SK-N-SH treated with all-trans-retinoic acid at 6 μM for 48 hours (cell line): ENCODE measurements around the gene CHCHD6.

ENCODE experiments used
- ATAC-seq: fragments of 200-7000 bp; cut with Tn5 transposase; 3 replicates; pipeline ENCODE4 v1.9.1; 2020; ENCODE audit warnings: mild to moderate bottlenecking, moderate library complexity
- ARNTL ChIP-seq: fragments of 450-650 bp; formaldehyde crosslinking; IDR thresholded peaks from 2 replicates; pipeline ENCODE4 v1.5.0; 2020; ENCODE audit warnings: low read depth, mild to moderate bottlenecking, moderate library complexity, borderline replicate concordance
- BACH2 ChIP-seq: fragments of 250-450 bp; sonication (Bioruptor Pico); IDR thresholded peaks from 2 replicates; pipeline ENCODE4 v1.9.0; 2021; ENCODE audit warnings: mild to moderate bottlenecking, borderline replicate concordance
- CSDC2 ChIP-seq: fragments of 250-450 bp; sonication (Bioruptor Pico); IDR thresholded peaks from 2 replicates; pipeline ENCODE4 v1.5.0; 2020; ENCODE audit warnings: mild to moderate bottlenecking, moderate library complexity
- ESRRG ChIP-seq: fragments of 250-450 bp; sonication (Bioruptor Pico); IDR thresholded peaks from 2 replicates; pipeline ENCODE4 v1.6.1; 2021; ENCODE audit warnings: mild to moderate bottlenecking
- GLIS3 ChIP-seq: fragments of 250-450 bp; sonication (Bioruptor Pico); IDR thresholded peaks from 2 replicates; pipeline ENCODE4 v1.5.0; 2020; ENCODE audit warnings: mild to moderate bottlenecking, moderate library complexity
- ISL1 ChIP-seq: fragments of 250-450 bp; sonication (Bioruptor Pico); IDR thresholded peaks from 2 replicates; pipeline ENCODE4 v2.1.2; 2022; ENCODE audit warnings: mild to moderate bottlenecking, moderate library complexity
- OSR1 ChIP-seq: fragments of 250-450 bp; sonication (Bioruptor Pico); IDR thresholded peaks from 2 replicates; pipeline ENCODE4 v1.8.0; 2022; ENCODE audit warnings: moderate library complexity, mild to moderate bottlenecking, inconsistent platforms
- PPARA ChIP-seq: fragments of 250-450 bp; sonication (Bioruptor Pico); IDR thresholded peaks from 2 replicates; pipeline ENCODE4 v1.5.0; 2020; ENCODE audit warnings: mild to moderate bottlenecking, borderline replicate concordance
- RARB ChIP-seq: fragments of 250-450 bp; sonication (Bioruptor Pico); IDR thresholded peaks from 2 replicates; pipeline ENCODE4 v1.8.0; 2021; ENCODE audit warnings: mild to moderate bottlenecking, moderate library complexity
- SNAI2 ChIP-seq: fragments of 250-450 bp; sonication (Bioruptor Pico); IDR thresholded peaks from 2 replicates; pipeline ENCODE4 v1.5.0; 2020; ENCODE audit warnings: mild to moderate bottlenecking, moderate library complexity
- TCF4 ChIP-seq: fragments of 250-450 bp; sonication (Bioruptor Pico); IDR thresholded peaks from 2 replicates; pipeline ENCODE4 v1.8.0; 2021; ENCODE audit warnings: mild to moderate bottlenecking, moderate library complexity, borderline replicate concordance
- TOX ChIP-seq: fragments of 250-450 bp; sonication (Bioruptor Pico); IDR thresholded peaks from 2 replicates; pipeline ENCODE4 v1.8.0; 2021; ENCODE audit warnings: mild to moderate bottlenecking, moderate library complexity, borderline replicate concordance
- ZC3H10 ChIP-seq: fragments of 250-450 bp; sonication (Bioruptor Pico); IDR thresholded peaks from 2 replicates; pipeline ENCODE4 v1.5.1; 2021; ENCODE audit warnings: mild to moderate bottlenecking, moderate library complexity
- ZFP3 ChIP-seq: fragments of 250-450 bp; sonication (Bioruptor Pico); IDR thresholded peaks from 2 replicates; pipeline ENCODE4 v1.5.0; 2020; ENCODE audit warnings: mild to moderate bottlenecking, moderate library complexity
- ZFP30 ChIP-seq: fragments of 450-650 bp; formaldehyde crosslinking; IDR thresholded peaks from 2 replicates; pipeline ENCODE4 v1.5.0; 2022; ENCODE audit warnings: mild to moderate bottlenecking, moderate library complexity
- ZNF565 ChIP-seq: fragments of 450-650 bp; formaldehyde crosslinking; conservative IDR thresholded peaks from 2 replicates; pipeline ENCODE4 v1.5.0; 2020; ENCODE audit warnings: low read depth, mild to moderate bottlenecking, moderate library complexity
- ZNF70 ChIP-seq: fragments of 450-650 bp; formaldehyde crosslinking; IDR thresholded peaks from 2 replicates; pipeline ENCODE4 v1.5.0; 2020; ENCODE audit warnings: mild to moderate bottlenecking, moderate library complexity
- ZNF8 ChIP-seq: fragments of 450-650 bp; formaldehyde crosslinking; IDR thresholded peaks from 2 replicates; pipeline ENCODE4 v1.5.0; 2020; ENCODE audit warnings: mild to moderate bottlenecking, moderate library complexity
- TF ChIP-seq, protein P1 (sequence below): fragments of 250-450 bp; sonication (Bioruptor Pico); IDR thresholded peaks from 2 replicates; pipeline ENCODE4 v1.5.1; 2020; ENCODE audit warnings: low read depth, mild to moderate bottlenecking, moderate library complexity
- TF ChIP-seq, protein P2 (sequence below): fragments of 250-450 bp; sonication (Bioruptor Pico); IDR thresholded peaks from 2 replicates; pipeline ENCODE4 v1.8.0; 2020; ENCODE audit warnings: mild to moderate bottlenecking, moderate library complexity, borderline replicate concordance
- TF ChIP-seq, protein P3 (sequence below): fragments of 250-450 bp; sonication (Bioruptor Pico); IDR thresholded peaks from 2 replicates; pipeline ENCODE4 v1.5.0; 2020; ENCODE audit warnings: mild to moderate bottlenecking, moderate library complexity
- TF ChIP-seq, protein P4 (sequence below): fragments of 250-450 bp; sonication (Bioruptor Pico); IDR thresholded peaks from 2 replicates; pipeline ENCODE4 v1.8.0; 2021; ENCODE audit warnings: low read depth, mild to moderate bottlenecking, moderate library complexity, borderline replicate concordance

CHCHD6 gene

DNA sequence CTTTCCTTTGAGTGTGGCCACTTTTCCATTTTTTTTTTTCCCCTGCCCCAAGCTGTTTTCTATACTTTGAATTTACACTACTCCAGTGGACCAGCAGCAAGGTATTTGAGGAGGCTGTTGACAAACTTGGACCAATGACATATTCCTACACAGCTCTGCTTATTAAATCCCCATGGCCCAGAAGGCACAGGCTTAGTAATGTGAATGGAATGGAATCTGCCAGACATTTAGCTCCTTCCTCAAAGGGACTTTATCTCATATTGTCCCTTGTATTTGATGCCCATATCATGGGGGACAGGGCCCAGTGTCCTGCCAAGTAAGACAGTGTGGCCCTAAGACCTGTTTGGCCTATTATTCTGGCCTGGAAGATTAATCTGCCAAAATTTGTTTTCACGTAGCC, 107.5 kb downstream of the CHCHD6 start:
- ATAC-seq: peak; percentile 70
- TF ChIP-seq, protein P1, sequence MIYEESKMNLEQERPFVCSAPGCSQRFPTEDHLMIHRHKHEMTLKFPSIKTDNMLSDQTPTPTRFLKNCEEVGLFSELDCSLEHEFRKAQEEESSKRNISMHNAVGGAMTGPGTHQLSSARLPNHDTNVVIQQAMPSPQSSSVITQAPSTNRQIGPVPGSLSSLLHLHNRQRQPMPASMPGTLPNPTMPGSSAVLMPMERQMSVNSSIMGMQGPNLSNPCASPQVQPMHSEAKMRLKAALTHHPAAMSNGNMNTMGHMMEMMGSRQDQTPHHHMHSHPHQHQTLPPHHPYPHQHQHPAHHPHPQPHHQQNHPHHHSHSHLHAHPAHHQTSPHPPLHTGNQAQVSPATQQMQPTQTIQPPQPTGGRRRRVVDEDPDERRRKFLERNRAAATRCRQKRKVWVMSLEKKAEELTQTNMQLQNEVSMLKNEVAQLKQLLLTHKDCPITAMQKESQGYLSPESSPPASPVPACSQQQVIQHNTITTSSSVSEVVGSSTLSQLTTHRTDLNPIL: no peak
- TF ChIP-seq, protein P2, sequence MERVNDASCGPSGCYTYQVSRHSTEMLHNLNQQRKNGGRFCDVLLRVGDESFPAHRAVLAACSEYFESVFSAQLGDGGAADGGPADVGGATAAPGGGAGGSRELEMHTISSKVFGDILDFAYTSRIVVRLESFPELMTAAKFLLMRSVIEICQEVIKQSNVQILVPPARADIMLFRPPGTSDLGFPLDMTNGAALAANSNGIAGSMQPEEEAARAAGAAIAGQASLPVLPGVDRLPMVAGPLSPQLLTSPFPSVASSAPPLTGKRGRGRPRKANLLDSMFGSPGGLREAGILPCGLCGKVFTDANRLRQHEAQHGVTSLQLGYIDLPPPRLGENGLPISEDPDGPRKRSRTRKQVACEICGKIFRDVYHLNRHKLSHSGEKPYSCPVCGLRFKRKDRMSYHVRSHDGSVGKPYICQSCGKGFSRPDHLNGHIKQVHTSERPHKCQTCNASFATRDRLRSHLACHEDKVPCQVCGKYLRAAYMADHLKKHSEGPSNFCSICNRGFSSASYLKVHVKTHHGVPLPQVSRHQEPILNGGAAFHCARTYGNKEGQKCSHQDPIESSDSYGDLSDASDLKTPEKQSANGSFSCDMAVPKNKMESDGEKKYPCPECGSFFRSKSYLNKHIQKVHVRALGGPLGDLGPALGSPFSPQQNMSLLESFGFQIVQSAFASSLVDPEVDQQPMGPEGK (CRISPR knock-in tag): no peak
- no peak for TF ChIP-seq RARB (CRISPR knock-in tag)
- no peak for TF ChIP-seq ZFP3 (CRISPR knock-in tag)
- TF ChIP-seq, protein P3, sequence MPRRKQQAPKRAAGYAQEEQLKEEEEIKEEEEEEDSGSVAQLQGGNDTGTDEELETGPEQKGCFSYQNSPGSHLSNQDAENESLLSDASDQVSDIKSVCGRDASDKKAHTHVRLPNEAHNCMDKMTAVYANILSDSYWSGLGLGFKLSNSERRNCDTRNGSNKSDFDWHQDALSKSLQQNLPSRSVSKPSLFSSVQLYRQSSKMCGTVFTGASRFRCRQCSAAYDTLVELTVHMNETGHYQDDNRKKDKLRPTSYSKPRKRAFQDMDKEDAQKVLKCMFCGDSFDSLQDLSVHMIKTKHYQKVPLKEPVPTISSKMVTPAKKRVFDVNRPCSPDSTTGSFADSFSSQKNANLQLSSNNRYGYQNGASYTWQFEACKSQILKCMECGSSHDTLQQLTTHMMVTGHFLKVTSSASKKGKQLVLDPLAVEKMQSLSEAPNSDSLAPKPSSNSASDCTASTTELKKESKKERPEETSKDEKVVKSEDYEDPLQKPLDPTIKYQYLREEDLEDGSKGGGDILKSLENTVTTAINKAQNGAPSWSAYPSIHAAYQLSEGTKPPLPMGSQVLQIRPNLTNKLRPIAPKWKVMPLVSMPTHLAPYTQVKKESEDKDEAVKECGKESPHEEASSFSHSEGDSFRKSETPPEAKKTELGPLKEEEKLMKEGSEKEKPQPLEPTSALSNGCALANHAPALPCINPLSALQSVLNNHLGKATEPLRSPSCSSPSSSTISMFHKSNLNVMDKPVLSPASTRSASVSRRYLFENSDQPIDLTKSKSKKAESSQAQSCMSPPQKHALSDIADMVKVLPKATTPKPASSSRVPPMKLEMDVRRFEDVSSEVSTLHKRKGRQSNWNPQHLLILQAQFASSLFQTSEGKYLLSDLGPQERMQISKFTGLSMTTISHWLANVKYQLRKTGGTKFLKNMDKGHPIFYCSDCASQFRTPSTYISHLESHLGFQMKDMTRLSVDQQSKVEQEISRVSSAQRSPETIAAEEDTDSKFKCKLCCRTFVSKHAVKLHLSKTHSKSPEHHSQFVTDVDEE (CRISPR knock-in tag): no peak
- TF ChIP-seq ESRRG: no peak
- TF ChIP-seq PPARA (CRISPR knock-in tag): no peak
- TF ChIP-seq ARNTL (CRISPR knock-in tag): no peak
- no peak for TF ChIP-seq TOX
- TF ChIP-seq ZFP30: no peak
- no peak for TF ChIP-seq ISL1 (CRISPR knock-in tag)
- TF ChIP-seq ZNF70 (CRISPR knock-in tag): no peak
- no peak for TF ChIP-seq TCF4 (CRISPR knock-in tag)
- no peak for TF ChIP-seq ZNF8 (CRISPR knock-in tag)
- no peak for TF ChIP-seq ZC3H10
- TF ChIP-seq CSDC2 (CRISPR knock-in tag): no peak

DNA sequence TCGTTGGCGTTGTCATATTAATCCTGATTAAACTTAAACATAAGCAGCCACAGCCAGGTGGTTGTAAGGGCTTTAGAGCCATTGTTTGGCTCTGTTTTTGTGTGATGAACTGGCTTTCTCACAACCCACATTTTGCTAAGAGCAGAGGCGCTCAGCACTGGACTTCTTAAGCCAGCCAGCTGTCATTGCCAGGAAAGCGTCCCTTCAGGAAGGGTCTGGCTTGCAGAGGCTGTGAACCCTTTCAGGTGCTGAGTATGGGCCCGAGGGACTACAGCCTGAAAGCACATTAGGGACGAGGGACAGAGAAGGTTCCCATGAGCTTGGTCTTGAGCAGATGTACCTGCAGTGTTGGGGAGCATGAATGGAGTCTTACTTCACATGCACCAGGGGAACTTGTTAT, 112.3 kb downstream of the CHCHD6 start:
- TF ChIP-seq CSDC2 (CRISPR knock-in tag) (no peak), TCF4 (CRISPR knock-in tag) (no peak), PPARA (CRISPR knock-in tag) (no peak), ARNTL (CRISPR knock-in tag) (no peak), ZC3H10 (no peak), ZFP30 (no peak), TOX (no peak), ZNF565 (CRISPR knock-in tag) (no peak), RARB (CRISPR knock-in tag) (no peak), GLIS3 (CRISPR knock-in tag) (no peak), ZNF70 (CRISPR knock-in tag) (no peak)
- TF ChIP-seq, protein P2 (CRISPR knock-in tag): no peak
- ATAC-seq: no peak

DNA sequence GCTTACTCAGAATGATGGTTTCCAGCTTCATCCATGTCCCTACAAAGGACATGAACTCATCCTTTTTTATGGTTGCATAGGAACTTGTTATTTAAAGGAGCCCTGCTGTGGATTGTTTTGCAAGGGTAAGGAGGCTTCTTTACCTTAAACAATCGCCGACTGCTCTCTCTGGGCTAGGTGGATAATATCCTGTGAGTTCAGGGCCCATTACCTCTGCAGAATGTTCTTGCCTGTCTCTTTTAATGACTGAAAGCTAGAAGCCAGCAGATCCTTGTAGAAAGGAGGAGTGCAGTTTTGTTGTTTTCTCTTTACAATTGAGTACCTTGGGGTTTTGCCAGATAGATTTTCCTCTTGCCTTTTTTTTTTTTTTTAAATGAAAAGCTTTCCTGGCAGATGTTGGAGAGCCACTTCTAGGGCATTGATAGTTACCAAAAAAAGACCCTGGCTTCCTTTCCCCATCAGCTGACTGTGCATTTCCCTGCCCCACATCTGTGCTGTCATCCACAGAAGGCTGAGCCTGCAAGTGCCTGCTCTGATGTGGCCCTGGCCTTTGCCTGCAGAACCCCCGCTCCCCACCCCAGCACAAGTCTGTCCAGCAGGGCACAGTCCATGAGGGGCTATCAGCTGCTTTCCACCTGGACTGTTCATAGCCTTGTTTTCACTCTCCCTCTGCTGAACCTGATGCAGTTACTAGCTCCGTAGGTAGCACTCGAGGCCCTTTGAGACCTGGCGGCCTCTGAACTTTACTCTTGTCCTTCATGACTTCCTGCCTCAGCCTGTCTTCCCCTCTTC, 113.1 kb downstream of the CHCHD6 start:
- ATAC-seq: peak; percentile 43; the same call in 2 of the 3 replicates
- TF ChIP-seq, protein P3 (CRISPR knock-in tag): no peak
- no peak for TF ChIP-seq SNAI2 (CRISPR knock-in tag)
- TF ChIP-seq ZC3H10: no peak
- TF ChIP-seq TOX: no peak
- no peak for TF ChIP-seq BACH2 (CRISPR knock-in tag)
- TF ChIP-seq, protein P4, sequence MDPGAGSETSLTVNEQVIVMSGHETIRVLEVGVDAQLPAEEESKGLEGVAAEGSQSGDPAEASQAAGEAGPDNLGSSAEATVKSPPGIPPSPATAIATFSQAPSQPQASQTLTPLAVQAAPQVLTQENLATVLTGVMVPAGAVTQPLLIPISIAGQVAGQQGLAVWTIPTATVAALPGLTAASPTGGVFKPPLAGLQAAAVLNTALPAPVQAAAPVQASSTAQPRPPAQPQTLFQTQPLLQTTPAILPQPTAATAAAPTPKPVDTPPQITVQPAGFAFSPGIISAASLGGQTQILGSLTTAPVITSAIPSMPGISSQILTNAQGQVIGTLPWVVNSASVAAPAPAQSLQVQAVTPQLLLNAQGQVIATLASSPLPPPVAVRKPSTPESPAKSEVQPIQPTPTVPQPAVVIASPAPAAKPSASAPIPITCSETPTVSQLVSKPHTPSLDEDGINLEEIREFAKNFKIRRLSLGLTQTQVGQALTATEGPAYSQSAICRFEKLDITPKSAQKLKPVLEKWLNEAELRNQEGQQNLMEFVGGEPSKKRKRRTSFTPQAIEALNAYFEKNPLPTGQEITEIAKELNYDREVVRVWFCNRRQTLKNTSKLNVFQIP (CRISPR knock-in tag): no peak
- TF ChIP-seq GLIS3 (CRISPR knock-in tag): no peak
- no peak for TF ChIP-seq ESRRG
- TF ChIP-seq ZNF8 (CRISPR knock-in tag): no peak
- TF ChIP-seq, protein P2 (CRISPR knock-in tag): no peak
- no peak for TF ChIP-seq OSR1 (CRISPR knock-in tag)
- TF ChIP-seq CSDC2 (CRISPR knock-in tag): no peak
